ENCODE results near the gene MACROD2. TPM values are rescaled to one million over a fixed set of nuclear protein-coding genes. Genes with fewer than 3 reads are reported as not detected.
"Not testable (repeated sequence)": the region's sequence is repeated elsewhere in the genome, so short reads cannot be mapped to it uniquely, and the experiment has no call there.

The MACROD2 gene
- total RNA-seq, 1 donor from 2014 or later: 0.46 TPM

GRCh38 chr20:15328084-15328483 lies 1332.8 kb downstream of the MACROD2 start:
- no peak for DNase-seq (ENCODE audit: low read depth, low spot score)

GRCh38 chr20:15332711-15333160 lies 1337.4 kb downstream of the MACROD2 start:
- no peak for DNase-seq (ENCODE audit: low read depth, low spot score)

- no peak for DNase-seq (ENCODE audit: low read depth, low spot score)
Measured at GRCh38 chr20:15333170-15333569, 1337.9 kb downstream of the MACROD2 start.

- DNase-seq (ENCODE audit: low read depth, low spot score): no peak
Measured at GRCh38 chr20:15336011-15336410, 1340.7 kb downstream of the MACROD2 start.

GRCh38 chr20:15336536-15336935 lies 1341.2 kb downstream of the MACROD2 start:
- no peak for DNase-seq (ENCODE audit: low read depth, low spot score)

GRCh38 chr20:15339264-15339663 lies 1343.9 kb downstream of the MACROD2 start:
- no peak for DNase-seq (ENCODE audit: low read depth, low spot score)

- DNase-seq (ENCODE audit: low read depth, low spot score): no peak
Measured at GRCh38 chr20:15342991-15343523, 1347.7 kb downstream of the MACROD2 start.

- no peak for DNase-seq (ENCODE audit: low read depth, low spot score)
Measured at GRCh38 chr20:15345287-15345686, 1350.0 kb downstream of the MACROD2 start.

GRCh38 chr20:15346657-15347280 lies 1351.5 kb downstream of the MACROD2 start:
- no peak for DNase-seq (ENCODE audit: low read depth, low spot score)

- no peak for DNase-seq (ENCODE audit: low read depth, low spot score)
Measured at GRCh38 chr20:15359056-15359455, 1363.7 kb downstream of the MACROD2 start.

- no peak for DNase-seq (ENCODE audit: low read depth, low spot score)
Measured at GRCh38 chr20:15362849-15363248, 1367.5 kb downstream of the MACROD2 start.

- DNase-seq (ENCODE audit: low read depth, low spot score): no peak
Measured at GRCh38 chr20:15364781-15365180, 1369.5 kb downstream of the MACROD2 start.

- no peak for DNase-seq (ENCODE audit: low read depth, low spot score)
Measured at GRCh38 chr20:15370370-15370769, 1375.1 kb downstream of the MACROD2 start.

GRCh38 chr20:15374682-15375081 lies 1379.4 kb downstream of the MACROD2 start:
- no peak for DNase-seq (ENCODE audit: low read depth, low spot score)

GRCh38 chr20:15375836-15376235 lies 1380.5 kb downstream of the MACROD2 start:
- DNase-seq (ENCODE audit: low read depth, low spot score): no peak

GRCh38 chr20:15377603-15378002 lies 1382.3 kb downstream of the MACROD2 start:
- DNase-seq (ENCODE audit: low read depth, low spot score): not testable (repeated sequence)

GRCh38 chr20:15378151-15378550 lies 1382.8 kb downstream of the MACROD2 start:
- no peak for DNase-seq (ENCODE audit: low read depth, low spot score)

GRCh38 chr20:15379681-15380296 lies 1384.5 kb downstream of the MACROD2 start:
- no peak for DNase-seq (ENCODE audit: low read depth, low spot score)

- DNase-seq (ENCODE audit: low read depth, low spot score): no peak
Measured at GRCh38 chr20:15380770-15381169, 1385.5 kb downstream of the MACROD2 start.

- DNase-seq (ENCODE audit: low read depth, low spot score): no peak
Measured at GRCh38 chr20:15387228-15387627, 1391.9 kb downstream of the MACROD2 start.

- DNase-seq (ENCODE audit: low read depth, low spot score): no peak
Measured at GRCh38 chr20:15395457-15395856, 1400.1 kb downstream of the MACROD2 start.

- no peak for DNase-seq (ENCODE audit: low read depth, low spot score)
Measured at GRCh38 chr20:15396026-15396425, 1400.7 kb downstream of the MACROD2 start.

GRCh38 chr20:15396900-15397299 lies 1401.6 kb downstream of the MACROD2 start:
- DNase-seq (ENCODE audit: low read depth, low spot score): no peak
